Measurements from ENCODE around the gene MYD88.

DNA sequence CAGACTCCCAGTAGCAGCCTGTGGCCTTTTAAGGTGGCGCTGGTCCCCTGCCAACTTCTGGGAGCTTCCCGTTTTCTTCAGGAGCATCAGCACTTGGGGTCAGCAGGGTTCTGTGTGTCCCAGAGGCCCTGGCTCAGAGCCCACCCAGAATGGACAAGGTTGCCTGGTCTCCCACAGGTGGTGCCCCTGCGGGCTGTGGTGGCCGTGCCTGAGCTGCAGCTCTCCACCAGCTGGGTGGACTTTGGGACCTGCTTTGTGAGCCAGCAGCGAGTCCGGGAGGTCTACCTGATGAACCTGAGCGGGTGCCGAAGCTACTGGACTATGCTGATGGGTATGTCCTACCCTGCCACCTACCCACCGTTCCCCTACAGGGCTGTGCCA, 17.0 kb upstream of the MYD88 start:
- no peak for TF ChIP-seq POLR2A (IDR thresholded peaks at IDR 0.05; ENCODE audit: low read length)
- no peak for TF ChIP-seq GATA1 (IDR thresholded peaks at IDR 0.05; ENCODE audit: low read depth, low read length)

Data from erythroblast (primary cell).